Body of pancreas (tissue), 4 donors: ENCODE measurements around the gene SNX27.

Source experiments
- POLR2A ChIP-seq, 3 donors: fragments of 450-650 bp; IDR thresholded peaks; one replicate each; pipeline ENCODE4 v1.6.1; 2016; ENCODE audit warnings: antibody characterized with exemption in 3 of 3, mild to moderate bottlenecking in 2 of 3
- TF ChIP-seq, protein P1 (sequence below), 7 experiments: fragments of 450-650 bp in 4 of 7; fragments of 200-600 bp in 3 of 7; sonication (generic) in 3 of 7; IDR thresholded peaks; one replicate each; pipeline ENCODE4 v1.5.1; 2016 to 2019; ENCODE audit warnings: antibody characterized with exemption in 7 of 7

DNA sequence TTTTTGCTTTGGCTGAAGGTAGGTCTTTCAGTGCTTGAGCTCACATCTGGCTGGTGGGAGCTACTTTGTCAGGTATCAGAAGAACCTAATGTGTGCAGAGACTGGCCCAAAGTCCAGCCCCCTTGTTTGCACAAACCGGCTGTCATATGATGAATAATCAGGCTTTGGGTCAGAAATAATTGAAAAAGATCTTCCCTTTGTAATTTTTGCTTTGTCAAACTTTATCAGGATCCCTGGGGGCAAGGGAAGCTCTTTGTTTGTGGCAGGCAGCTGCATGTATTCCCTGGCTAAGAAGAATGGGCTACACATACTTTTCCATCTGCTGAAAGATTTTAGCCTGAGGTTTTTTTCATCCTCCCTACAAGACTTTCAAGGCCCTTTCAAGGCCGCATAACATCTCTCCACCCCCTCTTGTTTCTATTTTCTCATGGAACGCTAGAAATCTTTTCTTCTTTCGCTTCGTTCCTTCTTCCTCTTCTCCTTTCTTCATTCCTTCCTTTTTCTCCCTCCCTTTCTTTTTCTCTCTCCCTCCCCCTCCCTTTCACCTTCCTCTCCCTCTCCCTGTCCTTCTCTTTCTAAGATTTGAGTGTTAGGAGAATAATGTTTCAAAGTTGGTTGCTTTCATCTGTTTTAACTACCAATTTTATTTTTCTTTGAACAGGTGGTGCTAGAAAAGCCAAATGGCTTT lies 46.2 kb upstream of the SNX27 start:
- TF ChIP-seq POLR2A (IDR thresholded peaks at IDR 0.05) = no peak
- TF ChIP-seq, protein P1, sequence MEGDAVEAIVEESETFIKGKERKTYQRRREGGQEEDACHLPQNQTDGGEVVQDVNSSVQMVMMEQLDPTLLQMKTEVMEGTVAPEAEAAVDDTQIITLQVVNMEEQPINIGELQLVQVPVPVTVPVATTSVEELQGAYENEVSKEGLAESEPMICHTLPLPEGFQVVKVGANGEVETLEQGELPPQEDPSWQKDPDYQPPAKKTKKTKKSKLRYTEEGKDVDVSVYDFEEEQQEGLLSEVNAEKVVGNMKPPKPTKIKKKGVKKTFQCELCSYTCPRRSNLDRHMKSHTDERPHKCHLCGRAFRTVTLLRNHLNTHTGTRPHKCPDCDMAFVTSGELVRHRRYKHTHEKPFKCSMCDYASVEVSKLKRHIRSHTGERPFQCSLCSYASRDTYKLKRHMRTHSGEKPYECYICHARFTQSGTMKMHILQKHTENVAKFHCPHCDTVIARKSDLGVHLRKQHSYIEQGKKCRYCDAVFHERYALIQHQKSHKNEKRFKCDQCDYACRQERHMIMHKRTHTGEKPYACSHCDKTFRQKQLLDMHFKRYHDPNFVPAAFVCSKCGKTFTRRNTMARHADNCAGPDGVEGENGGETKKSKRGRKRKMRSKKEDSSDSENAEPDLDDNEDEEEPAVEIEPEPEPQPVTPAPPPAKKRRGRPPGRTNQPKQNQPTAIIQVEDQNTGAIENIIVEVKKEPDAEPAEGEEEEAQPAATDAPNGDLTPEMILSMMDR (IDR thresholded peaks at IDR 0.05) = no peak
